ENCODE results near the gene DNAH8.
A peak's percentile ranks its signal among the peaks of the same experiment; 100 is the strongest.
"Not testable (repeated sequence)": the region's sequence is repeated elsewhere in the genome, so short reads cannot be mapped to it uniquely, and the experiment has no call there.

DNAH8 gene

GRCh38 chr6:38753707-38754106 is 38.6 kb downstream of the DNAH8 start:
- no peak for DNase-seq

- no peak for DNase-seq
Measured at GRCh38 chr6:38755207-38755606, 40.1 kb downstream of the DNAH8 start.

GRCh38 chr6:38755874-38756273 is 40.8 kb downstream of the DNAH8 start:
- no peak for DNase-seq

- DNase-seq, result no peak
Measured at GRCh38 chr6:38760097-38760496, 45.0 kb downstream of the DNAH8 start.

GRCh38 chr6:38762848-38763247 is 47.7 kb downstream of the DNAH8 start:
- DNase-seq, result no peak

GRCh38 chr6:38767560-38767959 is 52.4 kb downstream of the DNAH8 start:
- DNase-seq, result no peak

- peak; percentile 75 for DNase-seq
Measured at GRCh38 chr6:38773338-38773737, 58.2 kb downstream of the DNAH8 start.

- DNase-seq, result peak; percentile 39
Measured at GRCh38 chr6:38774929-38775707, 60.0 kb downstream of the DNAH8 start.

GRCh38 chr6:38775870-38776269 is 60.8 kb downstream of the DNAH8 start:
- no peak for DNase-seq

- no peak for DNase-seq
Measured at GRCh38 chr6:38776515-38776914, 61.4 kb downstream of the DNAH8 start.

GRCh38 chr6:38779310-38780062 is 64.4 kb downstream of the DNAH8 start:
- DNase-seq, result no peak

- DNase-seq, result no peak
Measured at GRCh38 chr6:38782616-38783015, 67.5 kb downstream of the DNAH8 start.

GRCh38 chr6:38783443-38784228 is 68.5 kb downstream of the DNAH8 start:
- DNase-seq, result no peak

GRCh38 chr6:38784506-38785235 is 69.6 kb downstream of the DNAH8 start:
- no peak for DNase-seq

- no peak for DNase-seq
Measured at GRCh38 chr6:38786486-38786885, 71.4 kb downstream of the DNAH8 start.

- DNase-seq, result no peak
Measured at GRCh38 chr6:38789256-38789655, 74.1 kb downstream of the DNAH8 start.

GRCh38 chr6:38792356-38792755 is 77.2 kb downstream of the DNAH8 start:
- no peak for DNase-seq

GRCh38 chr6:38794682-38795081 is 79.6 kb downstream of the DNAH8 start:
- no peak for DNase-seq

GRCh38 chr6:38796006-38796405 is 80.9 kb downstream of the DNAH8 start:
- DNase-seq, result no peak

- DNase-seq, result not testable (repeated sequence)
Measured at GRCh38 chr6:38796437-38796836, 81.3 kb downstream of the DNAH8 start.

GRCh38 chr6:38796850-38797249 is 81.7 kb downstream of the DNAH8 start:
- DNase-seq, result no peak

GRCh38 chr6:38797391-38797790 is 82.3 kb downstream of the DNAH8 start:
- DNase-seq, result peak; percentile 60

Data from islet precursor cell (in vitro differentiated cells).